ENCODE measurements around the gene DYNC2I2. TPM values are rescaled to one million over a fixed set of nuclear protein-coding genes. Genes with fewer than 3 reads are reported as not detected.

The DYNC2I2 gene
- total and polyA plus RNA-seq, 2 of the 4 experiments (the other 2 are of a cell fraction): 33.7 to 37.1 TPM

- TF ChIP-seq SMC3 (IDR thresholded peaks at IDR 0.05; ENCODE audit: low read depth, low read length) (no peak), RAD21 (IDR thresholded peaks at IDR 0.05; ENCODE audit: low read length) (no peak)
These were observed 19.8 kb downstream of the DYNC2I2 start (continued) for GRCh38 chr9:128636556-128637530.

- 95% methylated on average over 7 of the region's 16 CpGs; no CpG with 5 or more reads in 1 of the 2 experiments for WGBS, 2 experiments (ENCODE audit: extremely low coverage in 2 of 2, insufficient read length in 1 of 2)
- no peak overlapping the region for H3K4me2 ChIP-seq (ENCODE audit: low read depth, low read length)
- BruUV-seq (replicated peaks): no TSS peak
- ChIA-PET CTCF (interaction anchor here (0.6 to 1.0 kb wide), 11 partner anchors 27 to 313 kb away, joined by 3 to 5 read pairs (median 3); partner anchors contain the start of genes ENDOG and ZDHHC12), POLR2A (ENCODE audit: unreplicated experiment) (interaction anchor here (0.6 kb wide), 1 partner anchor 56 kb away, joined by 5 read pairs; no protein-coding TSS in a partner anchor)
- ATAC-seq (ENCODE audit: low read depth) (peak; percentile 2; the same call in 1 of the 2 replicates), DNase-seq (no peak)
- H4K91ac ChIP-seq (ENCODE audit: insufficient read depth, low read depth, low read length): peak overlapping the region; percentile 100
- 0 out of 2 replicates have a peak overlapping the region, but pooled peaks have one; percentile 98 for H3K23ac ChIP-seq (ENCODE audit: low read depth, low read length)
- H2BK5ac ChIP-seq (ENCODE audit: low read depth, low read length, poor library complexity, severe bottlenecking): peak overlapping the region; percentile 99
- 0 out of 2 replicates have a peak, but pooled peaks cover 5% of the 10 kb centered on the region for H3K9me1 ChIP-seq (ENCODE audit: insufficient read depth, low read length)
- peaks cover 37% of the 10 kb centered on the region for H3K36me3 ChIP-seq (ENCODE audit: control insufficient read depth, insufficient read depth, low read length)
- H3K4ac ChIP-seq (ENCODE audit: low read depth, low read length): peak overlapping the region; percentile 100
- no peak overlapping the region for H3K4me3 ChIP-seq (ENCODE audit: insufficient read depth, low read depth, low read length)
- 0 out of 2 replicates have a peak, but pooled peaks cover 3% of the 10 kb centered on the region for H4K20me1 ChIP-seq (ENCODE audit: insufficient read depth, low read length)
- intact Hi-C loops (cut with micrococcal nuclease) (no loop called here), dilution Hi-C loops (cut with HindIII; ENCODE audit: low sequenced_read_pairs, unreplicated experiment) (no loop called here), in situ Hi-C loops (cut with MboI; ENCODE audit: low sequenced_read_pairs) (no loop called here)
- peak overlapping the region; percentile 95; the same call in 2 of the 3 replicates for H2BK15ac ChIP-seq (ENCODE audit: low read depth, low read length)
- peak overlapping the region; percentile 97 for H3K14ac ChIP-seq (replicated peaks; ENCODE audit: low read depth, low read length)
- peak overlapping the region; percentile 97 for H2BK120ac ChIP-seq (ENCODE audit: low read depth, low read length)
- peaks cover 0 to 27% of the 10 kb centered on the region in 2 experiments; a peak in 2 of 4 replicates for H3K79me1 ChIP-seq (ENCODE audit: low read depth in 1 of 2, low read length in 2 of 2)
- no peaks in the 10 kb centered on the region for H3K27me3 ChIP-seq (ENCODE audit: control insufficient read depth, insufficient read depth, low read length)
- peaks cover 13% of the 10 kb centered on the region for H3K4me1 ChIP-seq (ENCODE audit: control insufficient read depth, insufficient read depth, low read length)
- peak overlapping the region; percentile 98 for H3K27ac ChIP-seq (ENCODE audit: insufficient read depth, low read length)
- peak overlapping the region; percentile 82 to 97 for H4K8ac ChIP-seq (ENCODE audit: low read depth in 2 of 2, low read length in 2 of 2)
- H2AK5ac ChIP-seq (ENCODE audit: low read depth, low read length): peak overlapping the region; percentile 100
- peak overlapping the region; percentile 90 for H4K5ac ChIP-seq (ENCODE audit: low read depth, low read length)
- H2BK20ac ChIP-seq (ENCODE audit: low read depth, low read length): peak overlapping the region; percentile 90
- no peaks in the 10 kb centered on the region for H3K9me3 ChIP-seq (ENCODE audit: control insufficient read depth, insufficient read depth, low read length)
- peak overlapping the region; percentile 94 for H2AFZ ChIP-seq (replicated peaks; ENCODE audit: low read length, poor library complexity)
- peak overlapping the region; percentile 55; the same call in 1 of the 2 replicates for H3K56ac ChIP-seq (ENCODE audit: extremely low read depth, insufficient read depth, low read length)
- no peak overlapping the region for H3K9ac ChIP-seq (ENCODE audit: low read depth, low read length)
- peak overlapping the region; percentile 77; the same call in 1 of the 2 replicates for H3K18ac ChIP-seq (ENCODE audit: low read depth, low read length)
- H2AK9ac ChIP-seq (replicated peaks; ENCODE audit: low read depth, low read length, poor library complexity): peak overlapping the region; percentile 100
- TF ChIP-seq MXI1 (IDR thresholded peaks at IDR 0.05; ENCODE audit: borderline replicate concordance, low read depth, low read length): no peak
- no peak for TF ChIP-seq CEBPB (IDR thresholded peaks at IDR 0.05; ENCODE audit: low read depth, low read length)
- no peak for TF ChIP-seq RAD21 (IDR thresholded peaks at IDR 0.05; ENCODE audit: low read length)
- TF ChIP-seq USF2 (IDR thresholded peaks at IDR 0.05; ENCODE audit: low read depth, low read length): no peak
- no peak for TF ChIP-seq NFE2L2 (IDR thresholded peaks at IDR 0.05; ENCODE audit: low read depth, low read length)
- no peak for TF ChIP-seq FOS (IDR thresholded peaks at IDR 0.05; ENCODE audit: low read depth, low read length)
- no peak for TF ChIP-seq MAFK (IDR thresholded peaks at IDR 0.05; ENCODE audit: low read depth, low read length)
- TF ChIP-seq ELK1 (IDR thresholded peaks at IDR 0.05; ENCODE audit: borderline replicate concordance, low read depth, low read length): no peak
- TF ChIP-seq BHLHE40 (IDR thresholded peaks at IDR 0.05; ENCODE audit: low read depth, low read length): no peak
- no peak for TF ChIP-seq SMC3 (IDR thresholded peaks at IDR 0.05; ENCODE audit: low read depth, low read length)
These were observed 20.6 kb downstream of the DYNC2I2 start for GRCh38 chr9:128636024-128636390.
